HepG2 (cell line): ENCODE results near the gene PLK5. TPM values are rescaled to one million over a fixed set of nuclear protein-coding genes. Genes with fewer than 3 reads are reported as not detected.

ENCODE experiments used
- ATAC-seq: fragments of 200-7000 bp; cut with Tn5 transposase; 3 replicates; pipeline ENCODE4 v1.9.1; 2020; ENCODE audit warnings: mild to moderate bottlenecking, moderate library complexity
- BruUV-seq: library from RNA; stranded (reverse); fragments of 400-500 nt; replicated peaks from 2 replicates; lab custom pipeline; 2021; lab: Mats Ljungman, UMichigan
- CTCF ChIA-PET: fragments of 300-600 bp; formaldehyde crosslinking; extraction: SDS; loops from one replicate; lab custom pipeline; 2021; ENCODE audit warnings: low total read pairs, inconsistent platforms, low intra/inter-chr PET ratio; lab: Yijun Ruan, JAX
- POLR2A ChIA-PET: fragments of 350-600 bp; sonication (Branson Sonifier 250); formaldehyde crosslinking; loops from one replicate; lab custom pipeline; 2020; ENCODE audit warnings: antibody characterized with exemption, inconsistent platforms; lab: Yijun Ruan, JAX
- DNase-seq: peaks from one replicate; pipeline ENCODE4 v3.0.0-alpha.2; 2015; ENCODE audit warnings: low spot score
- FAIRE-seq: peaks from 3 replicates; lab custom pipeline; 2011; peaks lifted over from hg19 to GRCh38; lab: Jason Lieb, UNC
- H2AFZ ChIP-seq: one replicate; pipeline ENCODE4 v1.6.1; 2011; ENCODE audit warnings: low read length, inconsistent platforms
- H3K27ac ChIP-seq: fragments of 300-600 bp; 3 replicates; pipeline ENCODE4 v1.8.0; 2011; ENCODE audit warnings: mixed run types, mild to moderate bottlenecking, mixed read lengths, low read length, inconsistent platforms; ENCODE audit not compliant: insufficient read depth; ENCODE audit errors: extremely low read length
- H3K27me3 ChIP-seq, 2 experiments: fragments of 200-600 bp in 1 of 2; 2 replicates in 1 of 2; 3 replicates in 1 of 2; pipeline versions ENCODE4 v1.6.0 to v1.8.0; 2011; ENCODE audit warnings: low read length in 2 of 2, mild to moderate bottlenecking in 2 of 2, moderate library complexity in 2 of 2, inconsistent platforms in 1 of 2; ENCODE audit not compliant: insufficient read depth in 2 of 2, control insufficient read depth in 1 of 2
- H3K36me3 ChIP-seq, 2 experiments: fragments of 200-600 bp in 1 of 2; replicated peaks in 1 of 2; 2 replicates in 1 of 2; 3 replicates in 1 of 2; pipeline versions ENCODE4 v1.5.1 to v1.8.0; 2011; ENCODE audit warnings: low read length in 2 of 2, inconsistent platforms in 1 of 2; ENCODE audit not compliant: insufficient read depth in 2 of 2, control insufficient read depth in 1 of 2
- H3K4me1 ChIP-seq: 2 replicates; pipeline ENCODE4 v1.5.1; 2012; ENCODE audit warnings: low read length, inconsistent platforms; ENCODE audit not compliant: insufficient read depth
- H3K4me2 ChIP-seq: 2 replicates; pipeline ENCODE4 v1.6.0; 2011; ENCODE audit warnings: low read depth, low read length, inconsistent platforms
- H3K4me3 ChIP-seq, 3 experiments: fragments of 200-600 bp in 1 of 3; sonication (generic), shearing (Covaris generic) in 1 of 3; replicated peaks in 1 of 3; 2 replicates each; pipeline ENCODE4 v1.5.1; 2011 to 2016; ENCODE audit warnings: low read length in 3 of 3, inconsistent platforms in 2 of 3, low read depth in 2 of 3, mild to moderate bottlenecking in 2 of 3, control low read depth in 1 of 3, mixed read lengths in 1 of 3; ENCODE audit not compliant: insufficient read depth in 1 of 3
- H3K79me2 ChIP-seq: one replicate; pipeline ENCODE4 v1.6.1; 2011; ENCODE audit warnings: low read length, inconsistent platforms; ENCODE audit not compliant: insufficient read depth
- H3K9ac ChIP-seq: 2 replicates; pipeline ENCODE4 v1.6.0; 2011; ENCODE audit warnings: mild to moderate bottlenecking, low read depth, low read length, inconsistent platforms; ENCODE audit not compliant: insufficient read depth
- H3K9me3 ChIP-seq: 2 replicates; pipeline ENCODE4 v1.5.1; 2012; ENCODE audit warnings: mild to moderate bottlenecking, low read length
- H4K20me1 ChIP-seq: 2 replicates; pipeline ENCODE4 v1.6.0; 2011; ENCODE audit warnings: inconsistent platforms, mild to moderate bottlenecking, low read length, moderate library complexity; ENCODE audit not compliant: insufficient read depth
- ASH2L ChIP-seq: fragments of 300-600, 200-600 bp; sonication (generic); IDR thresholded peaks from 2 replicates; pipeline ENCODE4 v1.7.0; 2017; ENCODE audit warnings: low read depth, mild to moderate bottlenecking, moderate library complexity, mixed read lengths, low read length; ENCODE audit not compliant: insufficient read length
- EP300 ChIP-seq, 3 experiments: sonication (generic) in 1 of 3; formaldehyde crosslinking in 1 of 3; IDR thresholded peaks; 2 replicates each; pipeline versions ENCODE4 v1.5.1 to v1.6.1; 2011 to 2020; ENCODE audit warnings: low read depth in 2 of 3, low read length in 2 of 3, borderline replicate concordance in 1 of 3, improper control_type of control experiment in 1 of 3, mild to moderate bottlenecking in 1 of 3, missing genetic modification reagents in 1 of 3, moderate library complexity in 1 of 3
- KAT7 ChIP-seq: IDR thresholded peaks from 2 replicates; pipeline ENCODE4 v1.6.1; 2018; ENCODE audit warnings: borderline replicate concordance, missing compliant biosample characterization
- MTA3 ChIP-seq: sonication (generic); formaldehyde crosslinking; IDR thresholded peaks from 2 replicates; pipeline ENCODE4 v1.4.0; 2020; ENCODE audit warnings: missing genetic modification reagents
- NR2F6 ChIP-seq, 2 experiments: IDR thresholded peaks; 2 replicates each; pipeline ENCODE4 v1.6.1; 2016; ENCODE audit warnings: antibody characterized with exemption in 1 of 2, mild to moderate bottlenecking in 1 of 2
- SATB2 ChIP-seq: sonication (generic); formaldehyde crosslinking; IDR thresholded peaks from 2 replicates; pipeline ENCODE4 v1.5.0; 2020; ENCODE audit warnings: missing genetic modification reagents
- THAP11 ChIP-seq: IDR thresholded peaks from 2 replicates; pipeline ENCODE4 v1.6.1; 2016; ENCODE audit warnings: missing biosample characterization, missing genetic modification reagents
- ZBTB8A ChIP-seq: sonication (generic); formaldehyde crosslinking; IDR thresholded peaks from 2 replicates; pipeline ENCODE4 v1.4.0; 2020; ENCODE audit warnings: mild to moderate bottlenecking, low read depth, missing genetic modification reagents, borderline replicate concordance
- ZNF160 ChIP-seq: sonication (generic); formaldehyde crosslinking; IDR thresholded peaks from 2 replicates; pipeline ENCODE4 v1.8.0; 2022; ENCODE audit warnings: mild to moderate bottlenecking, inconsistent platforms, missing genetic modification reagents
- ZNF335 ChIP-seq: sonication (generic); formaldehyde crosslinking; IDR thresholded peaks from 2 replicates; pipeline ENCODE4 v1.4.0; 2020; ENCODE audit warnings: missing genetic modification reagents
- ZNF660 ChIP-seq: sonication (generic); formaldehyde crosslinking; IDR thresholded peaks from 2 replicates; pipeline ENCODE4 v1.5.1; 2020; ENCODE audit warnings: mild to moderate bottlenecking, low read depth, missing genetic modification reagents, borderline replicate concordance
- ZNF75D ChIP-seq: sonication (generic); formaldehyde crosslinking; IDR thresholded peaks from 2 replicates; pipeline ENCODE4 v1.8.1; 2023; ENCODE audit warnings: missing genetic modification reagents, mild to moderate bottlenecking, borderline replicate concordance
- WGBS: methylation state at CpG from one replicate; pipeline ENCODE4 v1.1.6; 2017; ENCODE audit warnings: low lambda C conversion rate; 5-methylcytosine and 5-hydroxymethylcytosine counted together
- in situ Hi-C: cut with HindIII; loops from 2 replicates; pipeline ENCODE4 v1.10.0; 2017; ENCODE audit warnings: low pct_unique_long_range_greater_than_20kb; ENCODE audit not compliant: extremely low pct_ligation_motif_present
- intact Hi-C: fragments of 100-400 bp; cut with micrococcal nuclease; formaldehyde crosslinking; loops from one replicate; pipeline ENCODE4 v1.10.0; 2022; ENCODE audit not compliant: unreplicated experiment
- polyA plus RNA-seq, 8 experiments: library from polyadenylated mRNA; depleted of rRNA in 3 of 8; stranded (reverse) in 7 of 8; unstranded in 1 of 8; fragments of >200 nt; fragmentation: Illumina TruSeq in 4 of 8; extraction: Trizol in 4 of 8; gene quantifications; 2 replicates each; pipeline versions ENCODE4 v1.2.1 to v1.2.3, GENCODE V29; 2011 to 2016; ENCODE audit warnings: low read depth in 4 of 8, missing spikeins in 1 of 8, mixed read lengths in 1 of 8; ENCODE audit not compliant: insufficient read depth in 1 of 8
- total RNA-seq, 5 experiments: library from RNA; depleted of rRNA; stranded (reverse); fragments of >200 nt; fragmentation: Illumina TruSeq; extraction: Trizol; gene quantifications; 2 replicates each; pipeline ENCODE4 v1.2.3, GENCODE V29; 2016; ENCODE audit warnings: low read depth in 1 of 5
- TF ChIP-seq, protein P1 (sequence below): sonication (generic); formaldehyde crosslinking; IDR thresholded peaks from 2 replicates; pipeline ENCODE4 v1.4.0; 2020; ENCODE audit warnings: missing genetic modification reagents, borderline replicate concordance

The PLK5 gene
- total and polyA plus RNA-seq, 2 of the 13 experiments (the other 11 are each of a cell fraction or from before 2014, with no cell fraction given) = not detected

DNA sequence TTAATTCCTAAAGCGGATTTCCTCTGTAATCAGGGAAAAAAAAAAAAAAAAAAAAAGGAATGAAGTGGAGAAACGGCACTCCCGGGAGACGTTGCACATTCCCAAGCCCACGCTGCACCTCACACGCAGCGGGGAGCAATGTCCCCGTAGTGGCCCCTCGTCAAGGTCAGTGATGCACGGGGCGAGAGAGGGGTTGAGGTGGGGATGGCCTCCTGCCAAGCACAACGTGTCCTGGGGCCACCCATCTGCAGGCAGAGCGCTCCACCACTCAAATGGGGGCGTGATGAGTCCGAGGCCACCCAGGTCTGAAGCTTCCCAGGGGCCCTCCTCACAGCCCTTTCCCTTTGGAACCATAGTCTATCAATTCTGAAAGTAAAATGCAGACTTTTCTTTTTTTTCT is 15.1 kb downstream of the PLK5 start:
- Histone ChIP-seq H3K4me2 (no peak overlapping the region; the same call in 1 of the 2 replicates), H3K4me1 (peaks cover 8% of the 10 kb centered on the region), H3K9me3 (no peaks in the 10 kb centered on the region), H3K36me3 (no peaks in the 10 kb centered on the region), H3K27me3 (no peaks in the 10 kb centered on the region; a peak in 1 of 5 replicates), H3K79me2 (no peaks in the 10 kb centered on the region), H4K20me1 (no peaks in the 10 kb centered on the region), H2AFZ (no peak overlapping the region), H3K27ac (no peak overlapping the region), H3K9ac (no peak overlapping the region), H3K4me3 (no peak overlapping the region; a peak in 1 of 6 replicates)
- WGBS = 38% methylated on average over 14 of the region's 15 CpGs
- ChIA-PET CTCF (no interaction called here), POLR2A (no interaction called here)
- intact Hi-C loops = no loop called here
- in situ Hi-C loops = no loop called here
- BruUV-seq = no TSS peak
- no peak for DNase-seq
- FAIRE-seq = no peak
- no peak for ATAC-seq
- TF ChIP-seq SATB2 (CRISPR knock-in tag) (no peak), ZNF660 (CRISPR knock-in tag) (no peak), MTA3 (CRISPR knock-in tag) (no peak), ASH2L (no peak), THAP11 (CRISPR knock-in tag) (no peak), ZBTB8A (CRISPR knock-in tag) (no peak), ZNF75D (CRISPR knock-in tag) (no peak), EP300 (IDR thresholded peaks at IDR 0.05; ENCODE audit: low read depth in 2 of 2, low read length in 2 of 2) (no peak), EP300 (CRISPR knock-in tag; IDR thresholded peaks at IDR 0.05; ENCODE audit: borderline replicate concordance) (no peak), ZNF160 (CRISPR knock-in tag) (no peak), KAT7 (no peak), ZNF335 (no peak), NR2F6 (IDR thresholded peaks at IDR 0.05) (no peak), NR2F6 (CRISPR knock-in tag; IDR thresholded peaks at IDR 0.05) (no peak)
- TF ChIP-seq, protein P1, sequence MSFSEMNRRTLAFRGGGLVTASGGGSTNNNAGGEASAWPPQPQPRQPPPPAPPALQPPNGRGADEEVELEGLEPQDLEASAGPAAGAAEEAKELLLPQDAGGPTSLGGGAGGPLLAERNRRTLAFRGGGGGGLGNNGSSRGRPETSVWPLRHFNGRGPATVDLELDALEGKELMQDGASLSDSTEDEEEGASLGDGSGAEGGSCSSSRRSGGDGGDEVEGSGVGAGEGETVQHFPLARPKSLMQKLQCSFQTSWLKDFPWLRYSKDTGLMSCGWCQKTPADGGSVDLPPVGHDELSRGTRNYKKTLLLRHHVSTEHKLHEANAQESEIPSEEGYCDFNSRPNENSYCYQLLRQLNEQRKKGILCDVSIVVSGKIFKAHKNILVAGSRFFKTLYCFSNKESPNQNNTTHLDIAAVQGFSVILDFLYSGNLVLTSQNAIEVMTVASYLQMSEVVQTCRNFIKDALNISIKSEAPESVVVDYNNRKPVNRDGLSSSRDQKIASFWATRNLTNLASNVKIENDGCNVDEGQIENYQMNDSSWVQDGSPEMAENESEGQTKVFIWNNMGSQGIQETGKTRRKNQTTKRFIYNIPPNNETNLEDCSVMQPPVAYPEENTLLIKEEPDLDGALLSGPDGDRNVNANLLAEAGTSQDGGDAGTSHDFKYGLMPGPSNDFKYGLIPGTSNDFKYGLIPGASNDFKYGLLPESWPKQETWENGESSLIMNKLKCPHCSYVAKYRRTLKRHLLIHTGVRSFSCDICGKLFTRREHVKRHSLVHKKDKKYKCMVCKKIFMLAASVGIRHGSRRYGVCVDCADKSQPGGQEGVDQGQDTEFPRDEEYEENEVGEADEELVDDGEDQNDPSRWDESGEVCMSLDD (CRISPR knock-in tag) = no peak
